ENCODE data around the gene CALN1. TPM values are rescaled to one million over a fixed set of nuclear protein-coding genes. Genes with fewer than 3 reads are reported as not detected.

Gene CALN1
- polyA plus RNA-seq, 1 donor (not counting 4 experiments of a cell fraction or from before 2014, with no cell fraction given) = not detected

- H2AFZ ChIP-seq (ENCODE audit: control insufficient read depth, low read length) = no peak overlapping the region
- TF ChIP-seq EZH2 (IDR thresholded peaks at IDR 0.05; ENCODE audit: low read length) = no peak
- TF ChIP-seq, protein P1, sequence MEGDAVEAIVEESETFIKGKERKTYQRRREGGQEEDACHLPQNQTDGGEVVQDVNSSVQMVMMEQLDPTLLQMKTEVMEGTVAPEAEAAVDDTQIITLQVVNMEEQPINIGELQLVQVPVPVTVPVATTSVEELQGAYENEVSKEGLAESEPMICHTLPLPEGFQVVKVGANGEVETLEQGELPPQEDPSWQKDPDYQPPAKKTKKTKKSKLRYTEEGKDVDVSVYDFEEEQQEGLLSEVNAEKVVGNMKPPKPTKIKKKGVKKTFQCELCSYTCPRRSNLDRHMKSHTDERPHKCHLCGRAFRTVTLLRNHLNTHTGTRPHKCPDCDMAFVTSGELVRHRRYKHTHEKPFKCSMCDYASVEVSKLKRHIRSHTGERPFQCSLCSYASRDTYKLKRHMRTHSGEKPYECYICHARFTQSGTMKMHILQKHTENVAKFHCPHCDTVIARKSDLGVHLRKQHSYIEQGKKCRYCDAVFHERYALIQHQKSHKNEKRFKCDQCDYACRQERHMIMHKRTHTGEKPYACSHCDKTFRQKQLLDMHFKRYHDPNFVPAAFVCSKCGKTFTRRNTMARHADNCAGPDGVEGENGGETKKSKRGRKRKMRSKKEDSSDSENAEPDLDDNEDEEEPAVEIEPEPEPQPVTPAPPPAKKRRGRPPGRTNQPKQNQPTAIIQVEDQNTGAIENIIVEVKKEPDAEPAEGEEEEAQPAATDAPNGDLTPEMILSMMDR (optimal IDR thresholded peaks at IDR 0.05 in 1 of 3, IDR thresholded peaks at IDR 0.05 in 1 of 3, conservative IDR thresholded peaks at IDR 0.05 in 1 of 3; ENCODE audit: extremely low read depth in 1 of 3, insufficient read depth in 2 of 3, low read length in 3 of 3) = no peak
- H3K9me3 ChIP-seq (ENCODE audit: control insufficient read depth, low read depth, low read length) = no peaks in the 10 kb centered on the region
- FAIRE-seq (no peak), DNase-seq (ENCODE audit: low read depth, low spot score) (no peak)
- no peak overlapping the region for H3K4me2 ChIP-seq (ENCODE audit: control insufficient read depth, extremely low read depth, insufficient read depth, low read depth, low read length)
- H3K27me3 ChIP-seq (ENCODE audit: control insufficient read depth, extremely low read depth, insufficient read depth, low read length) = no peaks in the 10 kb centered on the region
- H3K4me3 ChIP-seq (ENCODE audit: control insufficient read depth in 2 of 3, extremely low read depth in 1 of 3, insufficient read depth in 2 of 3, low read depth in 1 of 3, low read length in 3 of 3) = no peak overlapping the region
- dilution Hi-C loops (cut with MboI; ENCODE audit: extremely low pct_ligation_motif_present, low sequenced_read_pairs) = no loop called here
- no peaks in the 10 kb centered on the region for H3K79me2 ChIP-seq (ENCODE audit: control insufficient read depth, insufficient read depth, low read length)
- no peaks in the 10 kb centered on the region for H4K20me1 ChIP-seq (ENCODE audit: control insufficient read depth, extremely low read depth, insufficient read depth, low read length)
- H3K9ac ChIP-seq (ENCODE audit: control insufficient read depth, extremely low read depth, insufficient read depth, low read length) = no peak overlapping the region
- H3K4me1 ChIP-seq (ENCODE audit: control insufficient read depth, extremely low read depth, insufficient read depth, low read length) = no peaks in the 10 kb centered on the region
- H3K9me1 ChIP-seq (ENCODE audit: control insufficient read depth, extremely low read depth, insufficient read depth, low read length) = no peaks in the 10 kb centered on the region
- no peaks in the 10 kb centered on the region for H3K36me3 ChIP-seq (ENCODE audit: control insufficient read depth in 2 of 2, extremely low read depth in 1 of 2, insufficient read depth in 2 of 2, low read length in 2 of 2)
- no peak overlapping the region for H3K27ac ChIP-seq (ENCODE audit: control insufficient read depth, insufficient read depth, low read length)
Measured at GRCh38 chr7:72190146-72190545, 222.0 kb downstream of the CALN1 start.

GRCh38 chr7:72187179-72187578, 225.0 kb downstream of the CALN1 start:
- dilution Hi-C loops (cut with MboI; ENCODE audit: extremely low pct_ligation_motif_present, low sequenced_read_pairs) = no loop called here
- no peak for TF ChIP-seq EZH2 (IDR thresholded peaks at IDR 0.05; ENCODE audit: low read length)
- TF ChIP-seq, protein P1 (optimal IDR thresholded peaks at IDR 0.05 in 1 of 3, IDR thresholded peaks at IDR 0.05 in 1 of 3, conservative IDR thresholded peaks at IDR 0.05 in 1 of 3; ENCODE audit: extremely low read depth in 1 of 3, insufficient read depth in 2 of 3, low read length in 3 of 3) = no peak
- Histone ChIP-seq H3K9me3 (ENCODE audit: control insufficient read depth, low read depth, low read length) (no peaks in the 10 kb centered on the region), H3K4me1 (ENCODE audit: control insufficient read depth, extremely low read depth, insufficient read depth, low read length) (no peaks in the 10 kb centered on the region), H4K20me1 (ENCODE audit: control insufficient read depth, extremely low read depth, insufficient read depth, low read length) (no peaks in the 10 kb centered on the region), H3K79me2 (ENCODE audit: control insufficient read depth, insufficient read depth, low read length) (no peaks in the 10 kb centered on the region), H3K27me3 (ENCODE audit: control insufficient read depth, extremely low read depth, insufficient read depth, low read length) (no peaks in the 10 kb centered on the region), H3K36me3 (ENCODE audit: control insufficient read depth in 2 of 2, extremely low read depth in 1 of 2, insufficient read depth in 2 of 2, low read length in 2 of 2) (no peaks in the 10 kb centered on the region), H3K4me3 (ENCODE audit: control insufficient read depth in 2 of 3, extremely low read depth in 1 of 3, insufficient read depth in 2 of 3, low read depth in 1 of 3, low read length in 3 of 3) (no peak overlapping the region), H2AFZ (ENCODE audit: control insufficient read depth, low read length) (no peak overlapping the region), H3K4me2 (ENCODE audit: control insufficient read depth, extremely low read depth, insufficient read depth, low read depth, low read length) (no peak overlapping the region), H3K27ac (ENCODE audit: control insufficient read depth, insufficient read depth, low read length) (no peak overlapping the region), H3K9ac (ENCODE audit: control insufficient read depth, extremely low read depth, insufficient read depth, low read length) (no peak overlapping the region), H3K9me1 (ENCODE audit: control insufficient read depth, extremely low read depth, insufficient read depth, low read length) (no peaks in the 10 kb centered on the region)
- no peak for DNase-seq (ENCODE audit: low read depth, low spot score)
- no peak for FAIRE-seq
